K562 (cell line): ENCODE results near the gene MROH8. TPM values are rescaled to one million over a fixed set of nuclear protein-coding genes. Genes with fewer than 3 reads are reported as not detected.

ENCODE experiments used
- ATAC-seq: fragments of 200-7000 bp; cut with Tn5 transposase; 3 replicates; pipeline ENCODE4 v1.9.1; 2020; ENCODE audit warnings: moderate library complexity
- BruUV-seq: library from RNA; stranded (reverse); fragments of 400-500 nt; replicated peaks from 2 replicates; lab custom pipeline; 2021; lab: Mats Ljungman, UMichigan
- CTCF ChIA-PET: fragments of 300-600 bp; formaldehyde crosslinking; extraction: SDS; loops from one replicate; lab custom pipeline; 2021; ENCODE audit warnings: low intra/inter-chr PET ratio; lab: Yijun Ruan, JAX
- POLR2A ChIA-PET: fragments of 300-600, 350-650 bp; sonication (Branson Sonifier 250); formaldehyde crosslinking; extraction: SDS; loops from one replicate; lab custom pipeline; 2021; ENCODE audit warnings: antibody characterized with exemption, inconsistent platforms; lab: Yijun Ruan, JAX
- DNase-seq, 4 experiments: peaks; one replicate each; pipeline versions ENCODE4 v3.0.0 to v3.0.0-alpha.2; 2011 to 2018; ENCODE audit warnings: low spot score in 3 of 4, mixed read lengths in 3 of 4; ENCODE audit errors: extremely low read depth in 1 of 4
- FAIRE-seq: peaks from 2 replicates; lab custom pipeline; 2011; peaks lifted over from hg19 to GRCh38; lab: Jason Lieb, UNC
- H2AFZ ChIP-seq: 2 replicates; pipeline ENCODE4 v1.6.0; 2011; ENCODE audit warnings: low read depth, low read length, control low read depth, inconsistent platforms
- H3K27ac ChIP-seq: fragments of 200-600 bp; 3 replicates; pipeline ENCODE4 v1.8.0; 2011; ENCODE audit warnings: low read depth, mild to moderate bottlenecking, control low read depth, inconsistent platforms, low read length, moderate library complexity, mixed read lengths; ENCODE audit errors: extremely low read depth
- H3K27me3 ChIP-seq, 2 experiments: fragments of 300-600 bp in 1 of 2; 2 replicates in 1 of 2; 3 replicates in 1 of 2; pipeline versions ENCODE4 v1.6.0 to v1.8.0; 2011; ENCODE audit warnings: inconsistent platforms in 2 of 2, low read length in 2 of 2, mild to moderate bottlenecking in 1 of 2, mixed read lengths in 1 of 2, moderate library complexity in 1 of 2; ENCODE audit not compliant: control insufficient read depth in 2 of 2, insufficient read depth in 2 of 2
- H3K36me3 ChIP-seq: fragments of 300-600 bp; 3 replicates; pipeline ENCODE4 v1.8.0; 2011; ENCODE audit warnings: mild to moderate bottlenecking, low read length, inconsistent platforms; ENCODE audit not compliant: control insufficient read depth, insufficient read depth
- H3K4me1 ChIP-seq, 2 experiments: fragments of 200-600 bp in 1 of 2; replicated peaks in 1 of 2; 2 replicates in 1 of 2; 3 replicates in 1 of 2; pipeline versions ENCODE4 v1.5.1 to v1.8.0; 2011; ENCODE audit warnings: inconsistent platforms in 2 of 2, low read length in 2 of 2, mild to moderate bottlenecking in 1 of 2, mixed read lengths in 1 of 2, moderate library complexity in 1 of 2; ENCODE audit not compliant: control insufficient read depth in 2 of 2, insufficient read depth in 2 of 2
- H3K4me2 ChIP-seq: 2 replicates; pipeline ENCODE4 v1.6.1; 2011; ENCODE audit warnings: low read length, control low read depth, inconsistent platforms, mixed read lengths; ENCODE audit not compliant: insufficient read depth
- H3K4me3 ChIP-seq: fragments of 200-600 bp; sonication (generic), shearing (Covaris generic); 2 replicates; pipeline ENCODE4 v1.5.1; 2016; ENCODE audit warnings: control low read depth, inconsistent platforms
- H3K79me2 ChIP-seq: fragments of 200-600 bp; 3 replicates; pipeline ENCODE4 v1.8.0; 2011; ENCODE audit warnings: low read length, inconsistent platforms; ENCODE audit not compliant: control insufficient read depth, insufficient read depth
- H3K9ac ChIP-seq, 2 experiments: 2 replicates each; pipeline versions ENCODE4 v1.6.0 to v1.6.1; 2011; ENCODE audit warnings: low read depth in 2 of 2, low read length in 2 of 2, control low read depth in 1 of 2, inconsistent platforms in 1 of 2, mild to moderate bottlenecking in 1 of 2, mixed read lengths in 1 of 2; ENCODE audit not compliant: insufficient read depth in 1 of 2
- H3K9me1 ChIP-seq: one replicate; pipeline ENCODE4 v1.6.0; 2011; ENCODE audit warnings: inconsistent platforms, mild to moderate bottlenecking, low read length, moderate library complexity; ENCODE audit not compliant: control insufficient read depth, insufficient read depth
- H3K9me3 ChIP-seq: replicated peaks from 2 replicates; pipeline ENCODE4 v1.5.1; 2011; ENCODE audit warnings: low read depth, low read length, inconsistent platforms; ENCODE audit not compliant: control insufficient read depth, insufficient read depth
- H4K20me1 ChIP-seq: replicated peaks from 2 replicates; pipeline ENCODE4 v1.6.1; 2011; ENCODE audit warnings: low read length, inconsistent platforms, mixed read lengths; ENCODE audit not compliant: control insufficient read depth, insufficient read depth
- CHD1 ChIP-seq: fragments of 200-600 bp; sonication (generic); IDR thresholded peaks from one replicate; pipeline ENCODE4 v1.6.1; 2012; ENCODE audit warnings: mild to moderate bottlenecking, moderate library complexity, low read length, inconsistent platforms
- CTBP1 ChIP-seq: fragments of 450-650 bp; IDR thresholded peaks from 2 replicates; pipeline ENCODE4 v1.6.1; 2016; ENCODE audit warnings: borderline replicate concordance
- FOSL1 ChIP-seq: fragments of 200-800 bp; sonication (Bioruptor generic); conservative IDR thresholded peaks from 2 replicates; pipeline ENCODE4 v1.6.1; 2016; ENCODE audit warnings: missing genetic modification characterization, missing compliant biosample characterization
- KDM2B ChIP-seq: fragments of 250-450 bp; sonication (Bioruptor Pico); IDR thresholded peaks from 2 replicates; pipeline ENCODE4 v1.8.0; 2021; ENCODE audit warnings: mild to moderate bottlenecking, moderate library complexity
- TAF15 ChIP-seq: fragments of 200-400 bp; formaldehyde crosslinking; IDR thresholded peaks from 2 replicates; pipeline ENCODE4 v1.6.1; 2017; ENCODE audit warnings: mild to moderate bottlenecking, low read depth, low read length, moderate library complexity
- ZNF408 ChIP-seq: fragments of 250-450 bp; sonication (Bioruptor Pico); IDR thresholded peaks from 2 replicates; pipeline ENCODE4 v1.4.0; 2020; ENCODE audit warnings: low read depth, mild to moderate bottlenecking, moderate library complexity
- WGBS: fragments of 100-300 bp; shearing (Covaris generic); methylation state at CpG from one replicate; pipeline ENCODE4 v1.1.6; 2016; ENCODE audit warnings: low coverage, mixed read lengths; ENCODE audit not compliant: insufficient coverage; ENCODE audit errors: missing lambda C conversion rate; 5-methylcytosine and 5-hydroxymethylcytosine counted together
- in situ Hi-C: fragments of 300-500 bp; cut with MboI; formaldehyde crosslinking; loops from 4 replicates; pipeline ENCODE4 v1.15.0; 2018; ENCODE audit warnings: inconsistent platforms, mixed read lengths
- intact Hi-C: fragments of 100-400 bp; cut with micrococcal nuclease; formaldehyde crosslinking; loops from 2 replicates; pipeline ENCODE4 v1.14.2; 2022
- polyA plus RNA-seq, 8 experiments: library from polyadenylated mRNA; depleted of rRNA in 4 of 8; stranded (reverse) in 5 of 8; unstranded in 3 of 8; fragments of >200 nt; fragmentation: Nextera tagmentation in 2 of 8; fragmentation: Illumina TruSeq in 1 of 8; extraction: Ambion mirVana in 2 of 8; extraction: Trizol in 1 of 8; gene quantifications; 2 replicates each; pipeline versions ENCODE4 v1.2.1 to v1.2.3, GENCODE V29; 2011 to 2014; ENCODE audit warnings: inconsistent platforms in 1 of 8, missing spikeins in 1 of 8
- total RNA-seq, 7 experiments: library from RNA; depleted of rRNA in 6 of 7; stranded (reverse); fragments of >200 nt in 6 of 7; fragmentation: Illumina TruSeq in 2 of 7; extraction: Trizol in 2 of 7; gene quantifications; 2 replicates each; pipeline versions ENCODE4 v1.2.1 to v1.2.3, GENCODE V29; 2011 to 2021; ENCODE audit warnings: low replicate concordance in 1 of 7

Gene MROH8
- total and polyA plus RNA-seq, 9 of the 15 experiments (the other 6 are each of a cell fraction or from before 2014, with no cell fraction given) = 0.21 to 1.5 (median 0.78) TPM

- CTCF ChIA-PET = no interaction called here
- no peak for FAIRE-seq
These were observed 67.4 kb downstream of the MROH8 start for GRCh38 chr20:37111926-37112455.

GRCh38 chr20:37108676-37109075 is 70.7 kb downstream of the MROH8 start:
- ATAC-seq (no peak), DNase-seq (no peak), FAIRE-seq (no peak)
- Histone ChIP-seq H2AFZ (0 out of 2 replicates have a peak overlapping the region, but pooled peaks have one; percentile 35), H3K4me3 (no peak overlapping the region), H3K9ac (no peak overlapping the region), H3K27me3 (no peaks in the 10 kb centered on the region), H4K20me1 (no peaks in the 10 kb centered on the region), H3K79me2 (no peaks in the 10 kb centered on the region), H3K27ac (no peak overlapping the region), H3K4me2 (no peak overlapping the region), H3K4me1 (no peaks in the 10 kb centered on the region; a peak in 1 of 5 replicates), H3K9me1 (no peaks in the 10 kb centered on the region), H3K9me3 (no peaks in the 10 kb centered on the region), H3K36me3 (no peaks in the 10 kb centered on the region)
- 23% methylated on average over 4 of the region's 4 CpGs for WGBS
- ChIA-PET CTCF (no interaction called here), POLR2A (interaction anchor here (0.8 kb wide), 2 partner anchors 13 to 23 kb away, joined by 3 read pairs; no protein-coding TSS in a partner anchor)
- intact Hi-C loops (no loop called here), in situ Hi-C loops (no loop called here)
- BruUV-seq = no TSS peak
- no peak for TF ChIP-seq TAF15
- TF ChIP-seq FOSL1 (tag) = peak; percentile 36

More at GRCh38 chr20:37111926-37112455, 67.4 kb downstream of the MROH8 start:
- no peak overlapping the region for H3K4me2 ChIP-seq
- no peak overlapping the region for H3K4me3 ChIP-seq
- DNase-seq (no peak), ATAC-seq (no peak)
- no peaks in the 10 kb centered on the region for H3K9me1 ChIP-seq
- no peak overlapping the region for H2AFZ ChIP-seq
- WGBS = 10% methylated on average over 2 of the region's 2 CpGs
- H3K4me1 ChIP-seq = no peaks in the 10 kb centered on the region; a peak in 1 of 5 replicates
- no TSS peak for BruUV-seq
- TF ChIP-seq ZNF408 (no peak), CHD1 (no peak), CTBP1 (no peak), KDM2B (CRISPR knock-in tag) (no peak)
- TF ChIP-seq, all 486 proteins: peak for 0
- in situ Hi-C loops (no loop called here), intact Hi-C loops (no loop called here)
- Histone ChIP-seq H3K36me3 (no peaks in the 10 kb centered on the region), H3K9ac (no peak overlapping the region), H3K9me3 (no peaks in the 10 kb centered on the region), H3K27ac (no peak overlapping the region), H4K20me1 (no peaks in the 10 kb centered on the region), H3K79me2 (no peaks in the 10 kb centered on the region), H3K27me3 (no peaks in the 10 kb centered on the region)
- POLR2A ChIA-PET = interaction anchor here (1.1 to 1.5 kb wide), 2 partner anchors 11 to 19 kb away, joined by 3 to 4 read pairs; no protein-coding TSS in a partner anchor
